C4-2B (cell line): Measurements from ENCODE around the gene TTYH3.

Experiments used
- H3K27ac ChIP-seq: fragments of 450-650 bp; 2 replicates; pipeline ENCODE4 v1.5.1; 2017
- ZFX ChIP-seq: fragments of 450-650 bp; IDR thresholded peaks from 2 replicates; pipeline ENCODE4 v1.6.1; 2017
- TF ChIP-seq, protein P1 (sequence below): fragments of 450-650 bp; conservative IDR thresholded peaks from 2 replicates; pipeline ENCODE4 v1.5.1; 2017; ENCODE audit warnings: mild to moderate bottlenecking

Gene TTYH3

DNA sequence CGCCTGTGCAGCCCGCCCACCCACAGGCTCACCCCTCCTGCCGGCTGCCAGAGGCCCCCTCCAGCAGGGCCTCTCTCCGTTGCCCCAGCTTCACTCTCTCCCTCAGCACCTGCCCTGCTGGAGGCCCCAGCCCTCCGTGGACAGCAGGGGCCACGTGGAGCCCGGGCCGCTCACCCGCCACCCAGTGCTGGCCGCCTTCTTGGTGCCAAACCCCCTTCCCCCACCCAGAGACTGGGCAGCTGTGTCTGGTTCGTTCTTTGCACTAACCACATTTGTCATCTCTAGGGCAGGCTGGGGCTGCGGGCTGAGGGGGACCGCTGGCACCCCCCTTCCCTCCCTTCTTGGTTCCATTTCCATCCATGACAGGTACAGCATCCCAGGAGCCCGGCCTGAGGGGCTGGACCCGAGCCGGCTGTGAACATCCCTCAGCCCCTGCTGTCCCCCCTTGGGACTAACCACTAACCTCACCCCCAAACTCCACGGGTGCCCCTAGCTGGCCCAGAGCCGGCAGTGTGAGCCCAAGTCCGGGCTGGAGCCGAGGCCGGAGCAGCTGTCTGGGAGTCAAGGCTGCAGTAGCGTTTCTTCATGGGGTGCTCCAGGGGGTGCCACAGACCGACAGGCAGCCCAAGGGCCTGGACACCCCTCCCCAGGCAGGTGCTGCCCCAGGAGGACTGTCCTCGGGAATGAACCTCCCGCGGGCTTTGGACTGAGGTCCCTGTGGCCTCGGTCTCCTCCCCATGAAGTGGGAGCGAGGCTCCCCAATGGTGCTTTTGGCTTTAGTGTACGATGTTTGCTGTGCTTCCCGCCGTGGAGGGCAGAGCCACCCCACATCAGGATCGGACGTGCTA, 30.7 kb downstream of the TTYH3 start:
- no peak for TF ChIP-seq ZFX
- TF ChIP-seq, protein P1, sequence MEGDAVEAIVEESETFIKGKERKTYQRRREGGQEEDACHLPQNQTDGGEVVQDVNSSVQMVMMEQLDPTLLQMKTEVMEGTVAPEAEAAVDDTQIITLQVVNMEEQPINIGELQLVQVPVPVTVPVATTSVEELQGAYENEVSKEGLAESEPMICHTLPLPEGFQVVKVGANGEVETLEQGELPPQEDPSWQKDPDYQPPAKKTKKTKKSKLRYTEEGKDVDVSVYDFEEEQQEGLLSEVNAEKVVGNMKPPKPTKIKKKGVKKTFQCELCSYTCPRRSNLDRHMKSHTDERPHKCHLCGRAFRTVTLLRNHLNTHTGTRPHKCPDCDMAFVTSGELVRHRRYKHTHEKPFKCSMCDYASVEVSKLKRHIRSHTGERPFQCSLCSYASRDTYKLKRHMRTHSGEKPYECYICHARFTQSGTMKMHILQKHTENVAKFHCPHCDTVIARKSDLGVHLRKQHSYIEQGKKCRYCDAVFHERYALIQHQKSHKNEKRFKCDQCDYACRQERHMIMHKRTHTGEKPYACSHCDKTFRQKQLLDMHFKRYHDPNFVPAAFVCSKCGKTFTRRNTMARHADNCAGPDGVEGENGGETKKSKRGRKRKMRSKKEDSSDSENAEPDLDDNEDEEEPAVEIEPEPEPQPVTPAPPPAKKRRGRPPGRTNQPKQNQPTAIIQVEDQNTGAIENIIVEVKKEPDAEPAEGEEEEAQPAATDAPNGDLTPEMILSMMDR = no peak
- no peak overlapping the region for H3K27ac ChIP-seq

DNA sequence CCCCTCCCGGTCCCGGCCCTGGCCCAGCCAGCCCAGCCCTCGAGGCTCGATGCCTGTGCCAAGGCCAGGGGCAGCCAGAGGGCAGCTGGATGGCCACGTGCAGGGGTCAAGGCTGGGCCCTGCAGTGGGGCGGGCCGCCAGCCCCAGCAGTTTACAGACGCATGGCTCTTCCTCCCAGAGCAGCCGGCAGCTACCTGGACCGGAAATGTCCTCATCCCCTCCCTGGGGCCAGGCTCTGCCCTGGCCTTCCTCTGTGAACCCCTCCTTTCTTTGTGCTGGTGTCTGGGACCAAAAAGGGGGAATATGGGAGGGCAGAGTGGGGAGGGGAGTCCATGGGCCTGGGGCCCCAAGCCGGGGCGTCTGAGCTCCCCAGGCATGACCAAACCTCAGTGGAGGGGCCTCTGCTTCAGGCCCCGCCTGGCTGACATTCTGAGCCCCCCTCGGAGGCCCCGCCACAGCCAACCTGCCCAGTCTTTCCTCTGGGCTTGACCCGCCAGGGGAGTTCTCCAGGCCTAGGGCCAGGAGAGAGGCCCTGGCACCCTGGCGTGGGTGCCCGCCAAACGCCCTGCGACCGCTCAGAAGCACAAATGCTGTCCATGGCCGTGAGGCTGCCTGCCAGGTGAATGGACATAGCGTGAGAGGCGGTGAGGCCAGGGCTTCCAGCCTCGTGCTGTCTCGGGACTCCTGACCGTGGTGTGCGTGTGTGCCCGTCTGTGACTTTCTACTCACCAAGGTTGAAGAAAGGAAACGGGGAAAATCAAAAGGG, 31.5 kb downstream of the TTYH3 start:
- TF ChIP-seq, protein P1 = no peak
- no peak for TF ChIP-seq ZFX
- H3K27ac ChIP-seq = no peak overlapping the region

DNA sequence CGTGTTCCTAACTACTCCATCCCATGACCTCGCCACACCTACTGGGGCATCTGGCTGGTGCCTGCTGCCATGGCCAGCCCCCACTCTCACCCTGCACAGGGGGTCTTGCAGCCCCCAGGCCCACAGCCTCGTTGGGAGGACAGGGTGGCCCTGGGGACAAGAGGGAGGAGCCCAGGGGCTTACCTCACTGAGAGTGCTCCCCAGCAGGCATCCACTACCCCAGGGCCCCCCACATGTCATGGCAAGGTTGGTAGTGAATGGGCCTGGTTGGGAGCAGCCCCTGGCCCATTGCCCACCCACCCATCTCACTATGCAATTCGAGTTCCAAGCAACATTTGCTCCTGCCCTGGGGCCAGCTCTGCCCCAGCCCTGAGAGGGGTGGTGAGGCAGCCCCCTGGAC, 32.2 kb downstream of the TTYH3 start:
- TF ChIP-seq, protein P1 = no peak
- TF ChIP-seq ZFX = no peak
- H3K27ac ChIP-seq = no peak overlapping the region

DNA sequence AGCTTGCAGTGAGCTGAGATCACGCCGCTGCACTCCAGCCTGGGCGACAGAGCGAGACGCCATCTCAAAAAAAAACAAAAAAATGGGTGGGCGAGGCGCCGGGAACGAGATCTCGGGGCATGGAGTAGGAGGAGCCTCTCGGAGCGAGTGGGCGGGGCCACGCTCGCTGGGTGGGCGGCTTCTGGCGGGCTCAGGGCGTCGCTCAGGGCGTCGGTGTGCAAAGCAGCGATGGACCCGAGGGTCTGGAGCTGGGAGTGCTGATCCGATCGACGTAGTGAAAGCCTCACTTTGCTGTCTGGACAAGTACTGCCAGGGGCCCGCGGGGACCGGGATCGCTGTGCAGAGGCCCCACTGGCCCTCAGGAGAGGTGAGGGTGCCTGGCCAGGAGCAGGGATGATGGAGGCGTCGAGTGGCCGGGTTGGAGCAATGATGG, 33.6 kb downstream of the TTYH3 start:
- TF ChIP-seq, protein P1 = no peak
- TF ChIP-seq ZFX = no peak
- no peak overlapping the region for H3K27ac ChIP-seq

DNA sequence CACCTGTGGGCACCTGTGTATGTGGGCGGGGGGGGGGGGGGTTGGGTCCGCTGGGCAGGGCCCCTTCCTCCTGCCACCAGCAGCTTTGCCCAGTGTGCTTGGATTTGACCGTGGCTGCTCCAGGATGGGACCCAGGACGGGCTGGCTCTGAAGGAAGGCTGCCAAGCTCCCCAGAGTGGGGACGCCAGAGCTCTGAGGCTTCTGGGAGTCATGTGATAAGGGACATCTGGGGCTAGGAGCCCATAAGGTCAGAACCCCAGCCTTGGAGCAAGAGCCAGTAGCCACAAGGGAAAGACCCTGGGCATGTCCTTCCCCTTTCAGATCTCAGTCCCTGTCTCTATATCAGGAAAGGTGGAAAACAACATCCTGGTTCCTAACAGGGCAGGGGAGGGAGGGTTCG, 34.4 kb downstream of the TTYH3 start:
- TF ChIP-seq ZFX = no peak
- TF ChIP-seq, protein P1 = no peak
- no peak overlapping the region for H3K27ac ChIP-seq

DNA sequence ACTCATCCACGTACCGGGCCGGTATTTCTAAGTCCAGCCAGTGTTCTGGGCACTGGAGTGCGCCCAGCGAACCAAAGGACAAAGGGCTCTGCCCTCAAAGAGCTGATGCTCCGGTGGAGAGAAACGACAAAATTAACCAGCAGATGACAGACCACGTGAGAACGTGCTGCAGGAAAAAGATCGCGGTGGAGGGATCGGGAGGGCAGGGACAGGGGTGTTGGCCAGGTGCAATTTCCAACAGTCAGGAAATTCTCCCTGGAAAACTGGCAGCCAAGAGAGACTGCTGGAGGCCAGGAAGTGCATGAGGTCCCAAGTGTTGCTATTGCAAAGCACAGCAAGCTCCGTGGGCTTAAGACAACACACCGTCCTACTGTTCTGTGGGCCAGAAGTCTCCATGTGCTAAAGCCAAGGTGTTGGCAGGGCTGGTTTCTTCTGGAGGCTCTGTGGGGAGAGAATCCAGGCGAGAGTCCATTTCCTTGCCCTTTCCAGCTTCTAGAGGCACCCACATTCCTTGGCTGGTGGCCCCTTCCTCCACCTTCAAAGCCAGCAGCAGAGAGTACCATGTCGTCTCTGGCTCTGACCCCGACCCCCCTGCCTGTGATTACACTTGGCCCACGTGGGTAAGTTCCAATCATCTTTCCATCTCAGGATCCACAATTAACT, 34.9 kb downstream of the TTYH3 start:
- TF ChIP-seq, protein P1 = no peak
- no peak overlapping the region for H3K27ac ChIP-seq
